ENCODE data around the gene DUSP21. TPM values are rescaled to one million over a fixed set of nuclear protein-coding genes. Genes with fewer than 3 reads are reported as not detected.

Gene DUSP21
- polyA plus RNA-seq (2013, experiment 1 of 2) = not detected
- not detected for polyA plus RNA-seq (2013, experiment 2 of 2)

DNA sequence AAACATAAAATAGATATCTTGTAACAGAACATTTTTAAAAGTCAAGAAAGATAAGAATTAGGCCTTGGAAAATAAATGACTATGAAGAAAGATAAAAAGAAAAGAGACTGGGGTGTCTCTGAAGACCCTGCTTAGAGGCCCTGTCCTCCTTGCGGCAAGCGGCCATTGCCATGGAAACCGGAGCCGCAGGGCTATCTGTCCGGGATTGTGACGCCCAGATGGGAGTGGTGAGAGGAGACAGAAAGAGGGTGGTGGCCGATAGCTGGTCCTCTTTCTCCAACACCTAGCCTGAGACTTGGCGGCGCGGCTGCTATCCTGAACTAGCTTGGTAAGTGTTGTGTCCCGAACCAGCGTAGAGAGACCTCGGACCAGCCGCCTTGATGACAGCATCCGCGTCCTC lies at the start of gene DUSP21:
DUSP21 (plus strand) TSS at position 269 of the 400 bp plus-strand sequence; CDS start at position 381, 112 bp downstream.
- no peak for DNase-seq
- no peak within 1 kb of the TSS for H4K8ac ChIP-seq (ENCODE audit: low read depth, low read length)
- H3K27me3 ChIP-seq (ENCODE audit: insufficient read depth, low read length, poor library complexity) = no peaks in the 10 kb centered on the region
- H3K79me2 ChIP-seq (ENCODE audit: control insufficient read depth, insufficient read depth, low read length) = no peaks in the 10 kb centered on the region
- H3K4me1 ChIP-seq (ENCODE audit: control insufficient read depth, low read depth, low read length) = no peaks in the 10 kb centered on the region
- no peak within 1 kb of the TSS for H2BK120ac ChIP-seq (ENCODE audit: low read depth, low read length)
- no peaks in the 10 kb centered on the region for H3K79me1 ChIP-seq (ENCODE audit: low read length)
- H3K4ac ChIP-seq (ENCODE audit: low read depth, low read length) = no peak within 1 kb of the TSS
- no peak within 1 kb of the TSS for H3K9ac ChIP-seq (ENCODE audit: low read length)
- no peak within 1 kb of the TSS for H3K27ac ChIP-seq (ENCODE audit: low read depth, low read length)
- no peak within 1 kb of the TSS for H2BK15ac ChIP-seq (replicated peaks; ENCODE audit: low read depth)
- H4K5ac ChIP-seq (ENCODE audit: low read length) = no peak within 1 kb of the TSS
- no peak within 1 kb of the TSS for H3K18ac ChIP-seq (ENCODE audit: low read length)
- no peak within 1 kb of the TSS for H3K4me2 ChIP-seq (ENCODE audit: low read length)
- no peak within 1 kb of the TSS for H2AK5ac ChIP-seq (ENCODE audit: low read length)
- H3K36me3 ChIP-seq (ENCODE audit: control insufficient read depth, insufficient read depth, low read length) = no peaks in the 10 kb centered on the region
- H3K56ac ChIP-seq (ENCODE audit: low read length) = no peak within 1 kb of the TSS
- no CpG with 5 or more reads among the region's 16 CpGs for WGBS (ENCODE audit: extremely low coverage, insufficient coverage, low lambda C conversion rate)
- no peak within 1 kb of the TSS for H3K4me3 ChIP-seq (ENCODE audit: low read length)
- no peak within 1 kb of the TSS for H3K23ac ChIP-seq (ENCODE audit: low read length)
- no peak within 1 kb of the TSS for H2BK5ac ChIP-seq (ENCODE audit: low read length)

DNA sequence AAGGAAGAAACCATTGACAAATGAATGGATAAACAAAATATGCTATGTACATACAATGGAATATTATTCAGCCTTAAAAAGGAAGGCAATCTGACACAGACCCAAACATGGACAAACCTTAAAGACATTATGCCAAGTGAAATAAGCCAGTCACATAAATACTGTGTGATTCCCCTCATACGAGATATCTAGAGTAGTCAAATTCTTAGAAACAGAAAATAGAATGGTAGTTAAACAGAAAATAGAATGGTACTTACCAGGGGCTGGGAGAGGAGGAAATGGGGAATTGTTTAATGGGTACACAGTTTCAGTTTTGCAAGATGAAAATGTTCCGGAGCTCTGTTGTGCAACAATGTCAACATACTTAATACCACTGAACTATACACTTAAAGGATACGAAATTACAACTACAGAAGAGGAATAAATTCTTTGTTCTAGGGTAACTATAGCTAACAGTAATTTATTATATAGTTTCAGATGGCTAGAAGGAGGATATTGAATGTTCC lies 47.8 kb upstream of the DUSP21 start:
- WGBS (ENCODE audit: extremely low coverage, insufficient coverage, low lambda C conversion rate) = no CpG with 5 or more reads among the region's 3 CpGs
- Histone ChIP-seq H3K27me3 (ENCODE audit: insufficient read depth, low read length, poor library complexity) (no peaks in the 10 kb centered on the region), H2BK5ac (ENCODE audit: low read length) (no peak overlapping the region), H2BK15ac (replicated peaks; ENCODE audit: low read depth) (no peak overlapping the region), H3K79me2 (ENCODE audit: control insufficient read depth, insufficient read depth, low read length) (no peaks in the 10 kb centered on the region), H3K56ac (ENCODE audit: low read length) (no peak overlapping the region), H2BK120ac (ENCODE audit: low read depth, low read length) (no peak overlapping the region), H3K23ac (ENCODE audit: low read length) (no peak overlapping the region), H3K4me3 (ENCODE audit: low read length) (no peak overlapping the region), H3K79me1 (ENCODE audit: low read length) (no peaks in the 10 kb centered on the region), H4K5ac (ENCODE audit: low read length) (no peak overlapping the region), H3K4me1 (ENCODE audit: control insufficient read depth, low read depth, low read length) (no peaks in the 10 kb centered on the region), H3K9ac (ENCODE audit: low read length) (no peak overlapping the region), H3K4me2 (ENCODE audit: low read length) (no peak overlapping the region), H4K8ac (ENCODE audit: low read depth, low read length) (no peak overlapping the region), H3K27ac (ENCODE audit: low read depth, low read length) (no peak overlapping the region), H3K36me3 (ENCODE audit: control insufficient read depth, insufficient read depth, low read length) (no peaks in the 10 kb centered on the region), H3K4ac (ENCODE audit: low read depth, low read length) (no peak overlapping the region), H3K18ac (ENCODE audit: low read length) (no peak overlapping the region), H2AK5ac (ENCODE audit: low read length) (no peak overlapping the region)
- DNase-seq = no peak

DNA sequence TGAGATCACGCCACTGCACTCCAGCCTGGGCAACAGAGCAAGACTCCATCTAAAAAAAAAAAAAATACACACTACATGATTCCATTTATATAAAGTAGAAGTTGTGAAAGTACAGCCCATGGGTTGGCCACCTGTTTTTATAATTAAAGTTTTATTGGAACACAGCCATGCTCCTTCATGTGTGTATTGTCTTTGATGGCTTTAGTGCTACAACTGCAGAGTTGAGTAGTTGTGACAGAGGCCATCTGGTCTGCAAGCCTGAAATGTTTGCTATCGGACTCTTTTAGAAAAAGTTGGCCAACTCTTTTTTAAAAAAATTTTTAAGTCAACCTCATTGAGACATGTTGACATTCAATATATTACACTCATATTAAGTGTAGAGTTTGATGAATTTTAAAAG lies 41.2 kb upstream of the DUSP21 start:
- H3K4me1 ChIP-seq (ENCODE audit: control insufficient read depth, low read depth, low read length) = no peaks in the 10 kb centered on the region
- no peak overlapping the region for H2AK5ac ChIP-seq (ENCODE audit: low read length)
- H3K23ac ChIP-seq (ENCODE audit: low read length) = no peak overlapping the region
- H4K5ac ChIP-seq (ENCODE audit: low read length) = no peak overlapping the region
- H2BK5ac ChIP-seq (ENCODE audit: low read length) = no peak overlapping the region
- H3K4ac ChIP-seq (ENCODE audit: low read depth, low read length) = no peak overlapping the region
- no CpG with 5 or more reads among the region's 2 CpGs for WGBS (ENCODE audit: extremely low coverage, insufficient coverage, low lambda C conversion rate)
- no peaks in the 10 kb centered on the region for H3K79me2 ChIP-seq (ENCODE audit: control insufficient read depth, insufficient read depth, low read length)
- no peak overlapping the region for H3K56ac ChIP-seq (ENCODE audit: low read length)
- H3K4me2 ChIP-seq (ENCODE audit: low read length) = no peak overlapping the region
- H2BK15ac ChIP-seq (replicated peaks; ENCODE audit: low read depth) = no peak overlapping the region
- no peak overlapping the region for H2BK120ac ChIP-seq (ENCODE audit: low read depth, low read length)
- no peak overlapping the region for H3K9ac ChIP-seq (ENCODE audit: low read length)
- H3K79me1 ChIP-seq (ENCODE audit: low read length) = no peaks in the 10 kb centered on the region
- no peaks in the 10 kb centered on the region for H3K27me3 ChIP-seq (ENCODE audit: insufficient read depth, low read length, poor library complexity)
- no peak overlapping the region for H3K4me3 ChIP-seq (ENCODE audit: low read length)
- DNase-seq = no peak
- H3K18ac ChIP-seq (ENCODE audit: low read length) = no peak overlapping the region
- H3K27ac ChIP-seq (ENCODE audit: low read depth, low read length) = no peak overlapping the region
- H3K36me3 ChIP-seq (ENCODE audit: control insufficient read depth, insufficient read depth, low read length) = no peaks in the 10 kb centered on the region
- H4K8ac ChIP-seq (ENCODE audit: low read depth, low read length) = no peak overlapping the region

DNA sequence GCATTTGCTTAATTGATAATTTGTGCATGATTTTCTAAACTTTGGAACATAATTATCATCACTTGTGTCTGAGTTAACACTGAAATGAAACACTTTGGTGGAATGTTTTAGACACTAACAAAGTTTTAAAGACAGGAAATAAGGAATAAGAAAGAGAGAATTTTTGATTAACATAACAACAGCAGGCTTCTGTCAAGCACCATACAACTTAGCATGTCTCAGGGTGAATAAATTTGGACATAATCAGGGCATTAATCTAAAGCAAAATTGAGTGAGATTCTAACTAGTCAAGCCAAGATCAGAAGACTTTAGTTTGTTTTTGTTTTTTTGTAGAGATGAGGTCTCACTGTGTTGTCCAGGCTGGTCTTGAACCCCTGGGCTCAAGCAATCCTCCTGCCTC lies 28.1 kb upstream of the DUSP21 start:
- Histone ChIP-seq H3K4me3 (ENCODE audit: low read length) (no peak overlapping the region), H3K4ac (ENCODE audit: low read depth, low read length) (no peak overlapping the region), H2BK120ac (ENCODE audit: low read depth, low read length) (no peak overlapping the region), H3K27me3 (ENCODE audit: insufficient read depth, low read length, poor library complexity) (no peaks in the 10 kb centered on the region), H3K27ac (ENCODE audit: low read depth, low read length) (no peak overlapping the region), H2AK5ac (ENCODE audit: low read length) (no peak overlapping the region), H3K23ac (ENCODE audit: low read length) (no peak overlapping the region), H4K8ac (ENCODE audit: low read depth, low read length) (no peak overlapping the region), H3K18ac (ENCODE audit: low read length) (no peak overlapping the region), H3K36me3 (ENCODE audit: control insufficient read depth, insufficient read depth, low read length) (no peaks in the 10 kb centered on the region), H3K4me1 (ENCODE audit: control insufficient read depth, low read depth, low read length) (no peaks in the 10 kb centered on the region), H4K5ac (ENCODE audit: low read length) (no peak overlapping the region), H3K79me2 (ENCODE audit: control insufficient read depth, insufficient read depth, low read length) (no peaks in the 10 kb centered on the region), H3K56ac (ENCODE audit: low read length) (no peak overlapping the region), H3K79me1 (ENCODE audit: low read length) (no peaks in the 10 kb centered on the region), H3K9ac (ENCODE audit: low read length) (no peak overlapping the region), H3K4me2 (ENCODE audit: low read length) (no peak overlapping the region), H2BK5ac (ENCODE audit: low read length) (no peak overlapping the region), H2BK15ac (replicated peaks; ENCODE audit: low read depth) (no peak overlapping the region)
- DNase-seq = no peak

DNA sequence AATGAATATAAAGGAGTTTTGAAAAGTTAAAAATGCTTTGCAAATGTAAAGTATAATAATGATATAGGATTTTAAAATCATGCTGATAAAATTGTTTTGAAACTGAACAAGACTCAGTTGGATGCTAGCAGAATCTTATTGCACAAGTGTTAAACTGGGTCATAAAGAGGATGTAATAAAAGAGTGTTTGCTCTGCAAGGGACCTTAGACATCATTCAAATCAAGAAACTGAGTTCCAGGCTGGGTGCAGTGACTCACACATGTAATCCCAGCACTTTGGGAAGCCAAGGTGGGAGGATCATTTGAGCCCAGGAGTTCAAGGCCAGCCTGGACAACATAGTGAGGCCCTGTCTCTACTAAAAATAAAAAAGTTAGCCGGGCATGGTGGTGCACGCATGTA lies 27.5 kb upstream of the DUSP21 start:
- H3K4me3 ChIP-seq (ENCODE audit: low read length) = no peak overlapping the region
- no peak overlapping the region for H3K56ac ChIP-seq (ENCODE audit: low read length)
- H3K27ac ChIP-seq (ENCODE audit: low read depth, low read length) = no peak overlapping the region
- no peak overlapping the region for H3K18ac ChIP-seq (ENCODE audit: low read length)
- H3K23ac ChIP-seq (ENCODE audit: low read length) = no peak overlapping the region
- H2BK15ac ChIP-seq (replicated peaks; ENCODE audit: low read depth) = no peak overlapping the region
- no peaks in the 10 kb centered on the region for H3K79me1 ChIP-seq (ENCODE audit: low read length)
- no peak overlapping the region for H4K5ac ChIP-seq (ENCODE audit: low read length)
- no peaks in the 10 kb centered on the region for H3K36me3 ChIP-seq (ENCODE audit: control insufficient read depth, insufficient read depth, low read length)
- no peaks in the 10 kb centered on the region for H3K4me1 ChIP-seq (ENCODE audit: control insufficient read depth, low read depth, low read length)
- WGBS (ENCODE audit: extremely low coverage, insufficient coverage, low lambda C conversion rate) = no CpG with 5 or more reads among the region's 2 CpGs
- no peak overlapping the region for H2BK5ac ChIP-seq (ENCODE audit: low read length)
- no peak overlapping the region for H4K8ac ChIP-seq (ENCODE audit: low read depth, low read length)
- no peak overlapping the region for H3K4ac ChIP-seq (ENCODE audit: low read depth, low read length)
- H2AK5ac ChIP-seq (ENCODE audit: low read length) = no peak overlapping the region
- DNase-seq = no peak
- H3K27me3 ChIP-seq (ENCODE audit: insufficient read depth, low read length, poor library complexity) = no peaks in the 10 kb centered on the region
- no peaks in the 10 kb centered on the region for H3K79me2 ChIP-seq (ENCODE audit: control insufficient read depth, insufficient read depth, low read length)
- H2BK120ac ChIP-seq (ENCODE audit: low read depth, low read length) = no peak overlapping the region
- H3K9ac ChIP-seq (ENCODE audit: low read length) = no peak overlapping the region
- H3K4me2 ChIP-seq (ENCODE audit: low read length) = no peak overlapping the region

DNA sequence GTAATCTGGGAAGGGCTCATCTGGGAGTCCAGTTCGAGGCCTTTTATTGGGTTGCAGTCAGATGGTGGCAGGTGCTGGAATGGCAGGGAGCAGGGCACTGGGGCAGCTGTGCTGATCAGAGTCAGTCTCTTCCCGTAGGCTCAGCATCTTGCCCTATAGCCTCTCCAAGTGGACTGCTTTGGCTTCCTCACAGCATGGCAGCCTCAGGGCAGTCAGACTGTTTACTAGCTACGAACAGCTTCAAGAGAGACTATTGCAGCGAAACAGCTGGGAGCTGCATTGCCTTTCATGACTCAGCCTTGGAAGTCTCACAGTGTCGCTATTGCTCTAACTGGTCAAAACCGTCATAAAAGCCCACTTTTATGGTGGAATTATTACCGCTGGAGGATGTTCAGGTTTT lies 26.8 kb upstream of the DUSP21 start:
- Histone ChIP-seq H3K9ac (ENCODE audit: low read length) (no peak overlapping the region), H3K23ac (ENCODE audit: low read length) (no peak overlapping the region), H2AK5ac (ENCODE audit: low read length) (no peak overlapping the region), H3K4me1 (ENCODE audit: control insufficient read depth, low read depth, low read length) (no peaks in the 10 kb centered on the region), H4K5ac (ENCODE audit: low read length) (no peak overlapping the region), H3K4ac (ENCODE audit: low read depth, low read length) (no peak overlapping the region), H2BK120ac (ENCODE audit: low read depth, low read length) (no peak overlapping the region), H3K18ac (ENCODE audit: low read length) (no peak overlapping the region), H3K56ac (ENCODE audit: low read length) (no peak overlapping the region), H3K79me2 (ENCODE audit: control insufficient read depth, insufficient read depth, low read length) (no peaks in the 10 kb centered on the region), H3K36me3 (ENCODE audit: control insufficient read depth, insufficient read depth, low read length) (no peaks in the 10 kb centered on the region), H2BK5ac (ENCODE audit: low read length) (no peak overlapping the region), H3K27ac (ENCODE audit: low read depth, low read length) (no peak overlapping the region), H4K8ac (ENCODE audit: low read depth, low read length) (no peak overlapping the region), H3K4me3 (ENCODE audit: low read length) (no peak overlapping the region), H2BK15ac (replicated peaks; ENCODE audit: low read depth) (no peak overlapping the region), H3K4me2 (ENCODE audit: low read length) (no peak overlapping the region), H3K79me1 (ENCODE audit: low read length) (no peaks in the 10 kb centered on the region), H3K27me3 (ENCODE audit: insufficient read depth, low read length, poor library complexity) (no peaks in the 10 kb centered on the region)
- WGBS (ENCODE audit: extremely low coverage, insufficient coverage, low lambda C conversion rate) = no CpG with 5 or more reads among the region's 7 CpGs
- peak; percentile 2 for DNase-seq
